Hematopoietic multipotent progenitor cell treated with erythropoietin and hydrocortisone succinate and interleukin-3 and kit ligand, for 4 days (in vitro differentiated cells): ENCODE measurements around the gene BSN.

Experiments used
- DNase-seq: peaks from one replicate; pipeline ENCODE4 v3.0.0-alpha.2; 2015

BSN gene

DNA sequence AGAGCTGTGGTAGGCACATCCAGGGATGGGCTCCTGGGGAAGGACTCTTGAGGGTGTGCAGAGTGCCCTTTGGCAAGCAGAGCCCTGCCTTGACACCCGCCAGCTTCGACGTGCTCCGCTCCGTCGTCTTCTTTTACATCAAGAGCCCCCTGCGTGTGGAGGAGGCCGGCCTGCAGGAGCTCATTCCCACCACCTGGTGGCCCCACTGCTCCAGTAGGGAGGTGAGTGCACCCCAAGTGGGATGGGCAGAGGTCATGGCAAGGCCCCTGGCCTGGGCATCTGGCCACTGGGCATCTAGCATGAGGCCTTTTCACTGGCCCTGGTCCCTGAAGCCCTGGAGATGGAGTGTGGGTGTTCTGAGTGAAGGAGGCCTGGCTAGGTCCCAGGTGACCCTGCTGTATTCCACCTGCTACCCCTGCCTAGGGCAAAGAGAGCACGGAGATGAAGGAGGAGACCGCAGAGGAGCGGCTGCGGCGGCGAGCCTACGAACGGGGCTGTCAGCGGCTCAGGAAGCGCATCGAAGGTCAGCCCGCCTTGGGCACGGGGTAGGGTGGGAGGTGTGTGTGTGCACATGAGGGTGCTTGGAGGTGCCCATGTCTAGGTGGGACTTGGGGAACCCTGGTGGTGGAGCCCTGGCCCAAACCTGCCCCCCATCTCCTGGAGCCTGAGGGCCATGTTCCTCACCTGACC lies 147.3 kb downstream of the BSN start:
- DNase-seq, result peak; percentile 60

DNA sequence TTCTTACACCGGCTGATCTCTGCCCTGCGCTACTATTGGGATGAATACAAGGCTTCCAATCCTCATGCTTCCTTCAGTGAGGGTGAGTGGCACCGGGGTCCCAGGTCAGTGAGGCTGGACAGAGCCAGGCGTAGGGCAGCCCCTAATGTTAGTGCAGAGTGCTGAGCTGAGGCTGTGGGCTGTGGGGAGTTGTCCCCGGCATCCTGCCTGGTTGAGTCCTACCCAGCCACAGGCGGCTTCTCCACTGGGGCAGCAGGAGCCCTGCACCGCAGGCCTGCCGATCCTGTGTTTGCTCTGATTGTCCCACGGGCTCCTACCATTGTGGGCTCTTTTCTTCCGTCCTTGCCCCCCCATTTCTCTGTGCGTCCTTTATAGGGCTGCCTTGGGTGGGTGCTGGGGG lies 148.4 kb downstream of the BSN start:
- DNase-seq, result no peak

- peak; percentile 88 for DNase-seq
Observed at GRCh38 chr3:49703443-49703927, 149.2 kb downstream of the BSN start.

GRCh38 chr3:49703956-49704355 lies 149.7 kb downstream of the BSN start:
- no peak for DNase-seq

- DNase-seq, result no peak
Observed at GRCh38 chr3:49704629-49705028, 150.4 kb downstream of the BSN start.

DNA sequence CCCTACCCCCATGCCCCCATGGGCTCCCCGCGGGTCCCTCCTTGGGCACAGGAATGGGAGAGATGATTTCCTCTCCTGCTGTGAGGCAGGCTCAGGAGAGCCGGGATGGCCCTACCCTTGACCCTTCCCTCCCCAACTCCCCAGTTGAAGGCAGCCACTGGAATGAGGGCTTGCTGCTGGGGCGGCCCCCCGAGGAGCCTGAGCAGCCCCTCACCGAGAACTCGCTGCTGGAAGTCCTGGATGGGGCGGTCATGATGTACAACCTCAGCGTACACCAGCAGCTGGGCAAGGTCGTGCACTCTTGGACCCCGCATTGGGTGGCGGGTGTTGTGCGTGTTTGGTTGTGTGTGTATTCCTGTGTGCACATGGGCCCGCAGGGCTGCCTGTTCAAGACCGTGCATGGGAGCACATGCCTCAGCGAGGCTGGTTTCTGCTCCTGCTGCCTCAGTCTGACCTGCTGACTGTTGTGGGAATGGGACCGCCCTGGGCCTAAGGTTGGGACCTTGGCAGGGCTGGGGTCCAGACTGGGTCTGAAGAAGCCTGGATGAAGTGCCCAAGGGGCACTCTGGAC lies 151.2 kb downstream of the BSN start:
- DNase-seq, result no peak

DNA sequence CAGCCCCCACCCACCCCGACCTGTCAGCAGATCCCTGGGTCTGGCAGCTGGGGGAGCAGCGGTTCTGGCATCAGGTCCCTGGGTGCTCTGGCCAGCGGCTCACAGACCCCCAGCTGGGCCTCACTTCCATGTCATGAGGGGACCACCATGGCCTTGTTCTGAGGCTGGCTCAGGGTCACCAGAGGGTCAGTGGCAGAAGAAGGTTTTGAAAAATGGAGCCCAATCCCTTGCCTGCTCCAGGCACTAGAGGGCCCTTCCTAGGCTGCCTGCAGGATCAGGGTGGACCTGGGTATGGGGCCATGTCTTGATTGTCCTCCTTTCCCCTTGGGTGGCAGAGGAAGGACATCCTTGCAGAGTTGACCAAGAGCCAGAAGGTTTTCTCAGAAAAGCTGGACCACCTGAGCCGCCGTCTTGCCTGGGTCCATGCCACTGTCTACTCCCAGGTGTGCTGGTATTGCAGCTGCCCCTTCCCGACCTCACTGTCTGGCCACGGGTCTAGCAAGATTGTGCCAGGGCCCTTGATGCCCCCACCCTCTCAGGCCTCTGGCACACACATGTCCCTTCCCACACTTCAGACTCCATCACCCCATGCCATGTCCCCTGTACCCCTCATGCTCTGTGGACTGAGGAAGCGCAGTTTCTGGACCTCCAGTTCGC lies 152.3 kb downstream of the BSN start:
- no peak for DNase-seq

GRCh38 chr3:49707113-49707480 lies 152.8 kb downstream of the BSN start:
- no peak for DNase-seq

GRCh38 chr3:49709852-49710251 lies 155.6 kb downstream of the BSN start:
- DNase-seq, result no peak

- DNase-seq, result peak; percentile 22
Observed at GRCh38 chr3:49711489-49711888, 157.2 kb downstream of the BSN start.

GRCh38 chr3:49712166-49712565 lies 157.9 kb downstream of the BSN start:
- DNase-seq, result no peak

DNA sequence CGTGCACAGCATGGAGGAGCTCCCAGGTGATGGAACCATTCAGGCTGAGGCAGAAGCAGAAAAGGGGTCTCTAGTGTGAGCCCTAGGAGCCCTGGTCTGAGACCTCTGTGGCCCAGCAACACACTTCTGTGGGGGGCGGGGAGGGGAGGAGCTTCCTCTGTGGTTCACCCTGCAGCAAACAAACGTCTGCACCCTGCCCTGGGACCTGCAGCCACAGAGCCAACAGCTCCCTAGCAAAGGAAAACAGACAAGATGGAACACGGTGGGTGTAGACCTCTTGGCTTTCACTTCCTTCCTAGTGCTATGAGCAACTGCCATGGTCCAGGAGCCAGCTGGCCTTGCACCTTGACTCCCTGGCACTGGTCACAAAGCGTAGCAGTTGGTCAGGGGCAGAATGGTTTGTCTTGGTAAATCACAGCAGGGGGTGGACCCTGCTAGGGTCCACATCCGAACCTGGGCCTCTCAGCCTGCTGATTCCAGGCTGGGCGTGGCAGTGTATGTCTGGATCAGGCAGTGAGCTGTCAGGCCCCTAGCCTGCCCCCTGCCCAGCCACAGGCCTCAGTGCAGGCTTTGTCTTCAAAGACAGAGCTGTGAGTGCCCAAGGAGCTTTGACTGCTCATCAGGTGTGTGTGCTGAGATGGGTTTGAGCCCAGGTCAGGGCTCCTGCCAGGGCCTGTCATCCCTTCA lies 158.5 kb downstream of the BSN start:
- peak; percentile 41 for DNase-seq

DNA sequence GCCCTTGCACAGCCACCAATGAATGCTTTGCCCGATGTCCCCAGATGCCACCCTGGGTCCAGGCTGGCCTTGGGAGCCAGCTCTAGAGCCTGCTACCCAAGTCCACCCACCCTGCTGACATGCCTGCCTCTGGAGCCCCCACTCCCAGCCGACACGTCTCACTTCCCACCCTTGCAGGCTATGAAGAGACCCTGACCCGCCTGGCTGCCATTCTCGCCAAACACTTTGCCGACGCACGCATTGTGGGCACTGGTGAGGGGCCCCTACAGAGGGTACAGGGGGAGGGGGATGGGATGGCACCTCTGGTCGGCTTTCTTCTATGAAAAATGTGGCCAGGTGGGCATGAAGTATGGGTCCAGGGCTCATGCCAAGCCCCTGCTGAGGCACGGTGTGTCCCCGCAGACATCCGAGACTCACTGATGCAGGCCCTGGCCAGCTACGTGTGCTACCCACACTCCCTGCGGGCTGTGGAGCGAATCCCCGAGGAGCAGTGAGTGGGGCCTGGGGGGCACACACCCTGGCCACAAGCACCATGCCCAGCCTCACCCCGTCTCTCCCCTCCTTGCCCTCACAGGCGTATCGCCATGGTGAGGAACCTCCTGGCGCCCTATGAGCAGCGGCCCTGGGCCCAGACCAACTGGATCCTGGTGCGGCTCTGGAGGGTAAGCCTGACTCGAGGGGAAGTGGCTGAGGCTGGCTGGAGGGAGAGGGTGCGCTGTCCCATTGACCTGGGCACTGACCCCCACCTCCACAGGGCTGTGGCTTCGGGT lies 159.2 kb downstream of the BSN start:
- DNase-seq, result no peak

DNA sequence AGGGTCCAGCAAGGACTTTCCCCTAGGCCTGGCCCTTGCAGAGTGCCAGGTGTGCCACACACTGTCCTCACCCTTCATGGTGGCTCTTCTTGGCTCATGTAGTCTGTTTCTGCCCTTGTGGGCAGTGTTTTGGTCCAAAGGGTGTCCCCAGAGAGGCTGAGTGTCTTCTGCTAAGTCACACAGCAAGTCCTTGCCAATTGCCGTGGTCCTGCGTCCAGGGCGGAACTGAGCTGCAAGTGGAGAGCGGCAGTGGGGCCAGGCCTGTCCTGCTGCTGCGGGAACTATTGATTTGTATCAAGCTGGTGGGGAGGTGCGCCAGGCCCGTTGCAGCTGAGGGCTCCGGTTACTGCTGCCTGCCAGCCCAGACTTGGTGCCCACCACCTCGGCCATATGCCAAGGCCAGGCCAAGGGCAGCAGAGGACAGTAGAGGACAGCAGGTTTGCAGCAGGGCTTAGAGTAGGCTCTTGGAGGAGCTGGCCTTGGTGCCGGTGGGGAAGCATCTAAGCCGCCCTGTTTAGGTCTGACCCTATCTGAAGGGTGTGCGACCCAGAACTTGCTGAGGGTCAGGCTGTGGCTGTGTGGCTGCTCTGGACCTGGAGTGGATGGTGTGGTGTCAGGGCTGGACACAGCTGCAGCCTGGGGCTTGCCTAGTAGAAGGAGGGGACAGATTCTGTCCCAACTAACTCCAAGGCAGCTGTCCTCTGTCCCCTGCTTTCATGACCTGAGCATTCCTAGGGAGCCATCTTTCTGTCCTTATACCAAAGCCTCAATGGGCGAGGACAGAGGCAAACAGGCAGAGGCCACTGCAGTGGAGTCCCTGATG lies 160.7 kb downstream of the BSN start:
- DNase-seq, result no peak

DNA sequence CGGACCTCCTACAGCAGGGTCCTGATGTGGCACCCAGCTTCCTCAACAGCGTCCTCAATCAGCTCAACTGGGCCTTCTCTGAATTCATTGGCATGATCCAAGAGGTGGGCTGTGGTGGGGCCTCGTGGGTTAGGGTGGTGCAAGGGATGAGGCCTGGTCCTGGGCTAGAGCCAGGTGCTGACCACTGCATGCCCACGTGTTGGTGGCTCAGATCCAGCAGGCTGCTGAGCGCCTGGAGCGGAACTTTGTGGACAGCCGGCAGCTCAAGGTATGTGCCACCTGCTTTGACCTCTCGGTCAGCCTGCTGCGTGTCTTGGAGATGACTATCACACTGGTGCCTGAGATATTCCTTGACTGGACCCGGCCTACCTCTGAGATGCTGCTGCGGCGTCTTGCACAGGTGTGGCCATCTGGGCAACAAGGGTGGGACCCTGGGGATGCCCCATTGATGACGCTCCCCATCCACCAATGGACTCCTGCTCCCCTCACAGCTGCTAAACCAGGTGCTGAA lies 161.4 kb downstream of the BSN start:
- no peak for DNase-seq

GRCh38 chr3:49716169-49716568 lies 161.9 kb downstream of the BSN start:
- DNase-seq, result no peak

- DNase-seq, result no peak
Observed at GRCh38 chr3:49716691-49717210, 162.5 kb downstream of the BSN start.

DNA sequence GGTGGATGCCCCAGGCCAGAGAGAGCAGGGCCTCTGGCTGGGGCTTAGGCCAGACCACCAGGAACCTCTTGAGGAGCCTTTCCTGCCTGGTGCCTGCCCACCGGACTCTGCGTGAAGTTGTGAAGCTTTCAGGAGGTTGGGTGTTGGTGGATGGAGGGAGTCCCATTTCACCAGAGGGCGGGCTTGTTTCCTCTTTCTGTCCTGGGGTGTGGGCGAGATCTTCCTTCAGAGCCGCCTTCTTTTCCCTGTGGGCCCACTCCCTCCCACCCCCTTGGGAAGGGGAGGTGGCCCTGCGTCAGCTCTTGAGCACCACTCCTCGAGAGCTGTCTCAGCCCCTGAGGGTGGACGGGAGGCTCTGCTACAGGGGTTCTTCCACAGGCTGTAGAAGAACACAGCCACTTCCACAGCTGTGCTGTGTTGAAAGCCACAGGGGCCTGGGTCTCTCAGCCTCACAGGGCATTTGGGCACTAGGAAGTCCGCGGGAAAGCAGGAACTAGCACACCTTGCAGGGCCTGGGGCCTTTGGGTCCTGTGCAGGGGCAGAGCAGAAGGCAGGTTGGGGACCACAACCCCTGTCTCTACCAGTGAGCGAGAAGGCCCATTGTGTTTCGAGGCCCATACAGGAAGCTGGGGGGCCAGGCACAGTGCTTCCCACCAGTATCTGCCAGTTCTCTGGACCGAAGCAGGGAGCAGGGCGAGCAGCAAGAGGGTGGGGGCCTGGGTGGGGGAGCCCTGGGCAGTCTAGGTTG lies 163.1 kb downstream of the BSN start:
- DNase-seq, result no peak

GRCh38 chr3:49717959-49718857 lies 163.9 kb downstream of the BSN start:
- DNase-seq, result no peak

GRCh38 chr3:49718858-49719213 lies 164.6 kb downstream of the BSN start:
- peak; percentile 65 for DNase-seq
